Esophagus muscularis mucosa (tissue), 3 donors: ENCODE data around the gene BIN1.

ENCODE experiments used
- POLR2A ChIP-seq: fragments of 450-650 bp; IDR thresholded peaks from one replicate; pipeline ENCODE4 v1.6.1; 2017; ENCODE audit warnings: antibody characterized with exemption, moderate library complexity, mild to moderate bottlenecking, low read depth
- POLR2AphosphoS5 ChIP-seq, 2 donors: sonication (generic); formaldehyde crosslinking; IDR thresholded peaks; one replicate each; pipeline ENCODE4 v1.6.1; 2017; ENCODE audit warnings: antibody characterized with exemption in 2 of 2
- TF ChIP-seq, protein P1 (sequence below), 3 experiments: fragments of 200-600 bp in 2 of 3; fragments of 450-650 bp in 1 of 3; sonication (generic) in 2 of 3; IDR thresholded peaks; one replicate each; pipeline ENCODE4 v1.5.1; 2017 to 2019; ENCODE audit warnings: antibody characterized with exemption in 3 of 3, mild to moderate bottlenecking in 2 of 3, moderate library complexity in 1 of 3

DNA sequence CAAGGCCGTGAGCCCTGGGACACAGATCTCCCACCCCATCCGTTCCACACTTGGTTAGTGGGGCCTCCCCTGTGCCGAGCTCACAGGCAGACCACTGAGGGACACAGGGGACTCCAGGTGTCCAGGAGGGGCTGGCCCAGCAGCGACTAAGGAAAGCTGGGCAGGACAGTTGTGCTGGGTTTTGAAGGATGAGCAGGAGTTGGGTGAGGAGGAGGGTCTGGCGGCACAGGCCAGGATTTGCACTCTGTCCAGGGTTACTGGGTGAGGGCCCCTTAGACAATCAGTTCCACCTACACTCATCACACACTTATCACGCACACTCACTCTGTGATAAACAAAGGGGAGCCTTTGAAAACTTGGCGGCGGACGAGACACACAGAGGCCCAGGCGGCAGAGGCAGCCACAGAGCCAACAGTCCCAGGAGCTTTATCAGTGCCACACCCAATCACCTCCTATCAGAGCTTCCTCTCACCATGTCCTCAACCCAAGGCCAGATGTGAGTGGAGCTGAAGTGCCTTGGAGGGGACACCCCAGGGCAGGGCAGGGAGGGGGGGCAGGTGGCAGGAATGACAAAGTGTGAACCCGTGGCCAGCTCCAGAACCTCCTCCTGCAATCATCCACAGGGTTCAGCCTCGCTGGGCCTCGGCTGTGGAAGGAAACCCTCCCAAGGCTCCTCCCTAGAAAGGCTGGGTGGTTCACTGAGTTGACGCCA is 26.6 kb downstream of the BIN1 start:
- TF ChIP-seq, protein P1, sequence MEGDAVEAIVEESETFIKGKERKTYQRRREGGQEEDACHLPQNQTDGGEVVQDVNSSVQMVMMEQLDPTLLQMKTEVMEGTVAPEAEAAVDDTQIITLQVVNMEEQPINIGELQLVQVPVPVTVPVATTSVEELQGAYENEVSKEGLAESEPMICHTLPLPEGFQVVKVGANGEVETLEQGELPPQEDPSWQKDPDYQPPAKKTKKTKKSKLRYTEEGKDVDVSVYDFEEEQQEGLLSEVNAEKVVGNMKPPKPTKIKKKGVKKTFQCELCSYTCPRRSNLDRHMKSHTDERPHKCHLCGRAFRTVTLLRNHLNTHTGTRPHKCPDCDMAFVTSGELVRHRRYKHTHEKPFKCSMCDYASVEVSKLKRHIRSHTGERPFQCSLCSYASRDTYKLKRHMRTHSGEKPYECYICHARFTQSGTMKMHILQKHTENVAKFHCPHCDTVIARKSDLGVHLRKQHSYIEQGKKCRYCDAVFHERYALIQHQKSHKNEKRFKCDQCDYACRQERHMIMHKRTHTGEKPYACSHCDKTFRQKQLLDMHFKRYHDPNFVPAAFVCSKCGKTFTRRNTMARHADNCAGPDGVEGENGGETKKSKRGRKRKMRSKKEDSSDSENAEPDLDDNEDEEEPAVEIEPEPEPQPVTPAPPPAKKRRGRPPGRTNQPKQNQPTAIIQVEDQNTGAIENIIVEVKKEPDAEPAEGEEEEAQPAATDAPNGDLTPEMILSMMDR (IDR thresholded peaks at IDR 0.05) = no peak
- no peak for TF ChIP-seq POLR2A
- TF ChIP-seq POLR2AphosphoS5 (IDR thresholded peaks at IDR 0.05) = no peak
